ENCODE measurements around the gene PCDHB13.

PCDHB13 gene

GRCh38 chr5:141258948-141259347 is 45.2 kb downstream of the PCDHB13 start:
- FAIRE-seq = no peak
- no peak for TF ChIP-seq CTCF (IDR thresholded peaks at IDR 0.05; ENCODE audit: insufficient read depth, missing control alignments)
- no peak for DNase-seq (ENCODE audit: insufficient read length, low spot score)

GRCh38 chr5:141260458-141261237 is 46.9 kb downstream of the PCDHB13 start:
- no peak for DNase-seq (ENCODE audit: insufficient read length, low spot score)
- no peak for TF ChIP-seq CTCF (IDR thresholded peaks at IDR 0.05; ENCODE audit: insufficient read depth, missing control alignments)

GRCh38 chr5:141261238-141261546 is 47.5 kb downstream of the PCDHB13 start:
- DNase-seq (ENCODE audit: insufficient read length, low spot score) (no peak), FAIRE-seq (no peak)
- no peak for TF ChIP-seq CTCF (IDR thresholded peaks at IDR 0.05; ENCODE audit: insufficient read depth, missing control alignments)

More at GRCh38 chr5:141260458-141261237, 46.9 kb downstream of the PCDHB13 start:
- FAIRE-seq = no peak

Data from D721Med (cell line).